ENCODE data around the gene SORL1. TPM values are rescaled to one million over a fixed set of nuclear protein-coding genes. Genes with fewer than 3 reads are reported as not detected.

Gene SORL1
- total RNA-seq, 1 donor from 2014 or later = 11.3 TPM

DNA sequence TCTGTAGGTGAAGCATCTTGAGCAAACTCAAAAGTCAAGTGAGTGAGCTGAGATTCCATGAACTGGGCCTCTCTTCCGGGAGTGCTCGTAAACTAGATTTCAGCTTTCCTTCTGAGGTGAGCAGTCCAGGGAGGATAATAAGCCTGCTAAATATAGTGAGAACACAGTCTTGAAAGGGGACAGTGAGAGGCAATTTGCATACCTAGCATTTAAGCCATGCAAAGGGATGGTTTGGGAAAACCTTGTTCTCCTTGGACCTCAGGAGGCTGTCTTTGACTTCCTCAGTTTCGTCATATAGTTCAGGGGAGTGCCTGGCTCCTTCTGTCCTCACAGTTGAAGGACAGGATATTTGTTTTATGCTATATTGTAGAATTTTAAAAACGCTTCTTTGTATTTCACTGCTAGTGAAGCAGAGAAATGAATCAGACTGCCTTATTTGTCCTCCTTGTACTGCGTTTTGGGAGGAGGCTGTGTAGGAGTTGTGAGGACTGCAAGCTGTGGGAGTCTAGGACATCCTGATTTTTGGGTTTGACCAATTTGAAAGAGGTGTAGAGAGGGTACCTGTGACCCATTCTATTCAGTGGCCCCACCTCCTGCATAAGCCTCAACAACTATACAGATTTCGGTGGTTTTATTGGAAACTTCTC lies 11.7 kb downstream of the SORL1 start:
- no peak for FAIRE-seq
- TF ChIP-seq, protein P1, sequence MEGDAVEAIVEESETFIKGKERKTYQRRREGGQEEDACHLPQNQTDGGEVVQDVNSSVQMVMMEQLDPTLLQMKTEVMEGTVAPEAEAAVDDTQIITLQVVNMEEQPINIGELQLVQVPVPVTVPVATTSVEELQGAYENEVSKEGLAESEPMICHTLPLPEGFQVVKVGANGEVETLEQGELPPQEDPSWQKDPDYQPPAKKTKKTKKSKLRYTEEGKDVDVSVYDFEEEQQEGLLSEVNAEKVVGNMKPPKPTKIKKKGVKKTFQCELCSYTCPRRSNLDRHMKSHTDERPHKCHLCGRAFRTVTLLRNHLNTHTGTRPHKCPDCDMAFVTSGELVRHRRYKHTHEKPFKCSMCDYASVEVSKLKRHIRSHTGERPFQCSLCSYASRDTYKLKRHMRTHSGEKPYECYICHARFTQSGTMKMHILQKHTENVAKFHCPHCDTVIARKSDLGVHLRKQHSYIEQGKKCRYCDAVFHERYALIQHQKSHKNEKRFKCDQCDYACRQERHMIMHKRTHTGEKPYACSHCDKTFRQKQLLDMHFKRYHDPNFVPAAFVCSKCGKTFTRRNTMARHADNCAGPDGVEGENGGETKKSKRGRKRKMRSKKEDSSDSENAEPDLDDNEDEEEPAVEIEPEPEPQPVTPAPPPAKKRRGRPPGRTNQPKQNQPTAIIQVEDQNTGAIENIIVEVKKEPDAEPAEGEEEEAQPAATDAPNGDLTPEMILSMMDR (IDR thresholded peaks at IDR 0.05; ENCODE audit: insufficient read depth, low read length, severe bottlenecking) = no peak
- H3K27me3 ChIP-seq (ENCODE audit: control insufficient read depth, insufficient read depth, low read length) = no peaks in the 10 kb centered on the region
- no peaks in the 10 kb centered on the region for H3K36me3 ChIP-seq (ENCODE audit: control insufficient read depth, insufficient read depth, low read length)
- no peak overlapping the region for H3K4me3 ChIP-seq (ENCODE audit: low read depth, low read length)
- DNase-seq (ENCODE audit: low read depth) = no peak

DNA sequence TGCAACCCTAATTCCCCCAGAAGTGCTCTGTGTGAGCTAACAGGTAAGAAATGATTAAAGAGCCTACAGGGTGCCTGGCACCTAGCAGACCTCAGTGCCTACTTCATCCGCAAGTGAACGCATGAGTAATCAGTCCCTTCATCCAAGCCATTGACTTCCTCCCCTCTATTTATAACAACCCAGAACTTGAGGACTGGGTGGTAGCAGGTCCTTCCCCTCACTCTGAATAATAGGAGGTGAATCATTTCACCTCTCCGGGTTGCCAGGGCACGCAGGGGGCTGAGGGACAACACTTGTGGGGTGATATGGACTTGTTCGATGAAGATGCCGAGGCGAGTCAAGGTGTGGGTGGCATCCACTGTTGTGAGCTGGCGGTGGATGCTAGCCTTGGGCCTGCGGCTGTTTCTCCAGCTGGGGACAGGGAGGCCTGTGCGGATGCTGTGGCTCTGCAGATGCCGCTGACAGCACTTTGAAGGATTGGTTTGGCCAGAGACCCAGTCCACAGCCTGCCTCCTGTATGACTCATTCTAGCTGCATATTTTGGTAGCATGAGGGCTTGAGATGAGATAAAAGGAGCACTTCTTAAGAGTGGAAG lies 12.3 kb downstream of the SORL1 start:
- H3K4me3 ChIP-seq (ENCODE audit: low read depth, low read length) = no peak overlapping the region
- TF ChIP-seq, protein P1 (IDR thresholded peaks at IDR 0.05; ENCODE audit: insufficient read depth, low read length, severe bottlenecking) = no peak
- FAIRE-seq (no peak), DNase-seq (ENCODE audit: low read depth) (peak; percentile 85)
- H3K36me3 ChIP-seq (ENCODE audit: control insufficient read depth, insufficient read depth, low read length) = no peaks in the 10 kb centered on the region
- no peaks in the 10 kb centered on the region for H3K27me3 ChIP-seq (ENCODE audit: control insufficient read depth, insufficient read depth, low read length)

DNA sequence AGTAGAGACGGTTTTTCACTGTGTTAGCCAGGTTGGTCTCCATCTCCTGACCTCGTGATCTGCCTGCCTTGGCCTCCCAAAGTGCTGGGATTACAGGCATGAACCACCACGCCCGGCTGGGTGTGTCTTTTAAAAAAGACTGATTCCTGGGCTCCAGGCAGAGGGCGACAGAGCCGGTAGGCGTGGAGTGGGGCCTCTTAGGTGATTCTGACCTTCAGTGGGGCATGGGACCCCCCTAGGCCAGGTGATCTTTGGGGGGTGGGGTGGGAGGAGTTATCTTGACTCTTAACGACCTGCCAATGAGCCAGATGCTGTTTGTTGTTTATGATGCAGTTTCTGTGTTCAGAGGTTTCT lies 13.6 kb downstream of the SORL1 start:
- no peaks in the 10 kb centered on the region for H3K36me3 ChIP-seq (ENCODE audit: control insufficient read depth, insufficient read depth, low read length)
- TF ChIP-seq, protein P1 (IDR thresholded peaks at IDR 0.05; ENCODE audit: insufficient read depth, low read length, severe bottlenecking) = no peak
- no peak overlapping the region for H3K4me3 ChIP-seq (ENCODE audit: low read depth, low read length)
- FAIRE-seq (no peak), DNase-seq (ENCODE audit: low read depth) (no peak)
- no peaks in the 10 kb centered on the region for H3K27me3 ChIP-seq (ENCODE audit: control insufficient read depth, insufficient read depth, low read length)

DNA sequence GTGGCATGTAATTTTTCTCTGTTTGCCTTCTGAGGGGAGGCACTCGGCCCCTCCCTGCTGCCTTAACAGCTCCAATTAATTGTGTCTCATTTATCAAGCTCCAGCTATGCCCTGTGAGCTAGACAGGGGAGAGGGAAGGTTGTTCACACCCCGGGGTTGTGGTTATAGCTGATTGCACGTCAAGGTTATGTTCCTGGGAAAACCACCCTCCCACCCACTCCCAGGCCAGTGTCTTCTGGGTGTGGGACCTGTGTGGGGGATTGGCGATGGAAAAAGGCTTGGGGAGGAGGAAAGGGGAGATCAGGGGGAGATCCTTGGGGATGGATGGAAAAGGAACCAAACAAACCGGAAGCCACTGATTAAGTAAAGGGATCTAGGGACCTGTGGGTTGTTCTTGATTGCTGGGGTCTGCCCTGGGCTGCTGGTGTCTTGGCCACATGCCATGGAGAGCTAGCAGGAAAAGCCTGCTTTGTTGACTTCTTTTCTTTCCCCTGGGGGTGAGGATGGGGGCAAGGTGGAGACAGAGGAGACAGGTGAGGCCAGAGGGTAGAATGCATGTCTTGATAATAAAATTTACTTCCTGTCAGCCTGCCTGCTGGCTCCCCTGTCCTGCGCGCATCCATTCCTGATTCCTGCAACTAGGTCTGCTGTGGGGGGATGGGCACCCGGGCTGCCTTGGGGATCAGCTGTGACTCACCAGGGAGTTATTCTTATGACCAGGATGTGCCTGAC lies 14.1 kb downstream of the SORL1 start:
- Histone ChIP-seq H3K27me3 (ENCODE audit: control insufficient read depth, insufficient read depth, low read length) (no peaks in the 10 kb centered on the region), H3K36me3 (ENCODE audit: control insufficient read depth, insufficient read depth, low read length) (no peaks in the 10 kb centered on the region), H3K4me3 (ENCODE audit: low read depth, low read length) (no peak overlapping the region)
- TF ChIP-seq, protein P1 (IDR thresholded peaks at IDR 0.05; ENCODE audit: insufficient read depth, low read length, severe bottlenecking) = no peak
- DNase-seq (ENCODE audit: low read depth) (peak; percentile 63), FAIRE-seq (no peak)

DNA sequence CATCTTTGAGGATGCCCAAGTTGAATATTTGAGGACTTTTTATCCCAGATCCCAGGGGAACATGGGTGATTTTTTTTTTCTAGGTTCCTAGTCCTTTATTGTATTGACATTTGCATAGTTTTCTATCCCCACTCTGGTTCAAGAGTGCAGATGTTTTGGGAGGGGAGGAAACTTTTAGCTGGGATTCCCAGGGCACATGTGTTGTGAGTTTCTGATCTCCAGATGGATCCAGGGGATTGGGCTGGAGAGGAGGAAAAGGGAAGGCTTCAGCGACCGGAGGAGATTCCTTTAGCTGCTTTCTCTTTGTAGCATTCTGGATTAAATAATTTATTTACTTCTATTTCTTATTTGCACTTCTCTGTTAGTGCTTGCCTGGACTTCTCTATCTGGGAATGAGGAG lies 15.4 kb downstream of the SORL1 start:
- TF ChIP-seq, protein P1 (IDR thresholded peaks at IDR 0.05; ENCODE audit: insufficient read depth, low read length, severe bottlenecking) = no peak
- FAIRE-seq (no peak), DNase-seq (ENCODE audit: low read depth) (no peak)
- H3K27me3 ChIP-seq (ENCODE audit: control insufficient read depth, insufficient read depth, low read length) = no peaks in the 10 kb centered on the region
- no peak overlapping the region for H3K4me3 ChIP-seq (ENCODE audit: low read depth, low read length)
- no peaks in the 10 kb centered on the region for H3K36me3 ChIP-seq (ENCODE audit: control insufficient read depth, insufficient read depth, low read length)
